Right forelimb (tissue), 1 donor: ENCODE results near the gene CCDC138.
"Not testable (repeated sequence)": the region's sequence is repeated elsewhere in the genome, so short reads cannot be mapped to it uniquely, and the experiment has no call there.

Source experiments
- DNase-seq: peaks from one replicate; pipeline ENCODE4 v3.0.0-alpha.2; 2018

The CCDC138 gene

GRCh38 chr2:108786354-108787215 lies at the start of gene CCDC138:
TSS of gene CCDC138 (plus strand) at chr2:108786771. CDS start at chr2:108786823, 52 bp downstream.
- DNase-seq: peak; percentile 94

- not testable (repeated sequence) for DNase-seq
Measured at GRCh38 chr2:108757973-108758372, 28.6 kb upstream of the CCDC138 start.

- not testable (repeated sequence) for DNase-seq
Measured at GRCh38 chr2:108762618-108763017, 24.0 kb upstream of the CCDC138 start.

GRCh38 chr2:108766671-108767070 lies 19.9 kb upstream of the CCDC138 start:
- not testable (repeated sequence) for DNase-seq

GRCh38 chr2:108767859-108768258 lies 18.7 kb upstream of the CCDC138 start:
- DNase-seq: not testable (repeated sequence)

GRCh38 chr2:108776475-108776874 lies 10.1 kb upstream of the CCDC138 start:
- no peak for DNase-seq

GRCh38 chr2:108778857-108779256 lies 7.7 kb upstream of the CCDC138 start:
- no peak for DNase-seq

GRCh38 chr2:108786008-108786353 lies 590 bp upstream of the CCDC138 start:
- DNase-seq: no peak

- no peak for DNase-seq
Measured at GRCh38 chr2:108787216-108787541, 608 bp downstream of the CCDC138 start.

GRCh38 chr2:108803045-108803736 lies 16.6 kb downstream of the CCDC138 start:
- DNase-seq: no peak

- DNase-seq: no peak
Measured at GRCh38 chr2:108805032-108805431, 18.5 kb downstream of the CCDC138 start.

- no peak for DNase-seq
Measured at GRCh38 chr2:108805782-108806181, 19.2 kb downstream of the CCDC138 start.

- DNase-seq: no peak
Measured at GRCh38 chr2:108806371-108807113, 20.0 kb downstream of the CCDC138 start.

GRCh38 chr2:108809936-108810335 lies 23.4 kb downstream of the CCDC138 start:
- DNase-seq: no peak

- no peak for DNase-seq
Measured at GRCh38 chr2:108810993-108811957, 24.7 kb downstream of the CCDC138 start.

- no peak for DNase-seq
Measured at GRCh38 chr2:108813732-108814131, 27.2 kb downstream of the CCDC138 start.

- no peak for DNase-seq
Measured at GRCh38 chr2:108820482-108820881, 33.9 kb downstream of the CCDC138 start.

- DNase-seq: no peak
Measured at GRCh38 chr2:108823286-108823685, 36.7 kb downstream of the CCDC138 start.

GRCh38 chr2:108824316-108825070 lies 37.9 kb downstream of the CCDC138 start:
- DNase-seq: no peak

GRCh38 chr2:108825254-108825653 lies 38.7 kb downstream of the CCDC138 start:
- no peak for DNase-seq

GRCh38 chr2:108825736-108826135 lies 39.2 kb downstream of the CCDC138 start:
- no peak for DNase-seq
